SK-N-MC (cell line): ENCODE results near the gene ADAM8.

ENCODE experiments used
- EZH2 ChIP-seq: fragments of 200-600 bp; sonication (generic); IDR thresholded peaks from one replicate; pipeline ENCODE4 v1.6.1; 2017; ENCODE audit warnings: antibody characterized with exemption
- FOXP2 ChIP-seq: optimal IDR thresholded peaks from 2 replicates; pipeline ENCODE3; 2011; ENCODE audit warnings: mild to moderate bottlenecking, moderate library complexity; ENCODE audit not compliant: insufficient read depth; ENCODE audit errors: extremely low read length, control extremely low read depth
- POLR2AphosphoS5 ChIP-seq: IDR thresholded peaks from 2 replicates; pipeline ENCODE4 v1.6.1; 2012; ENCODE audit warnings: mild to moderate bottlenecking, low read depth, low read length, borderline replicate concordance

- TF ChIP-seq EZH2 (no peak), POLR2AphosphoS5 (no peak), FOXP2 (no peak)
Measured at GRCh38 chr10:133315847-133316246, 39.2 kb upstream of the ADAM8 start.
